HEK293 (cell line): ENCODE data around the gene POMT2.

Experiments used
- CTCF ChIA-PET: fragments of 350-600 bp; formaldehyde crosslinking; extraction: SDS; loops from one replicate; lab custom pipeline; 2021; ENCODE audit warnings: antibody characterized with exemption; lab: Yijun Ruan, JAX
- POLR2A ChIA-PET: fragments of 300-600 bp; formaldehyde crosslinking; extraction: SDS; loops from one replicate; lab custom pipeline; 2020; ENCODE audit warnings: antibody characterized with exemption, inconsistent platforms; lab: Yijun Ruan, JAX
- H3K27ac ChIP-seq: fragments of 200-500 bp; sonication (Bioruptor generic); 2 replicates; pipeline ENCODE4 v1.5.1; 2014; ENCODE audit warnings: low read depth, low read length, control low read depth, inconsistent platforms; ENCODE audit errors: extremely low read depth
- H3K36me3 ChIP-seq, 2 experiments: fragments of 200-500 bp in 1 of 2; sonication (Bioruptor generic) in 1 of 2; 1 replicate in 1 of 2; 2 replicates in 1 of 2; pipeline ENCODE4 v1.5.1; 2014 to 2017; ENCODE audit warnings: inconsistent platforms in 2 of 2, low read length in 2 of 2; ENCODE audit not compliant: control insufficient read depth in 2 of 2, insufficient read depth in 1 of 2
- H3K4me1 ChIP-seq: fragments of 200-500 bp; sonication (Bioruptor generic); 2 replicates; pipeline ENCODE4 v1.5.1; 2014; ENCODE audit warnings: mild to moderate bottlenecking, low read length, inconsistent platforms; ENCODE audit not compliant: control insufficient read depth, insufficient read depth
- H3K4me3 ChIP-seq: 2 replicates; pipeline ENCODE4 v1.5.1; 2011; ENCODE audit warnings: low read depth, mild to moderate bottlenecking, control low read depth, low read length, moderate library complexity
- H3K9me3 ChIP-seq: fragments of 200-500 bp; sonication (Bioruptor generic); 2 replicates; pipeline ENCODE4 v1.5.1; 2014; ENCODE audit warnings: low read depth, low read length, inconsistent platforms; ENCODE audit not compliant: control insufficient read depth, insufficient read depth
- SCRT2 ChIP-seq: fragments of 450-650 bp; formaldehyde crosslinking; IDR thresholded peaks from 2 replicates; pipeline ENCODE4 v1.5.1; 2016; ENCODE audit warnings: missing biosample characterization, missing genetic modification characterization
- ZBTB21 ChIP-seq: fragments of 450-650 bp; formaldehyde crosslinking; IDR thresholded peaks from 2 replicates; pipeline ENCODE4 v1.5.1; 2017; ENCODE audit warnings: missing biosample characterization, missing genetic modification characterization
- ZNF114 ChIP-seq: fragments of 450-650 bp; formaldehyde crosslinking; IDR thresholded peaks from 2 replicates; pipeline ENCODE4 v1.5.0; 2017; ENCODE audit warnings: missing biosample characterization, missing genetic modification characterization
- ZNF214 ChIP-seq: fragments of 450-650 bp; formaldehyde crosslinking; IDR thresholded peaks from 2 replicates; pipeline ENCODE4 v1.5.1; 2017; ENCODE audit warnings: missing biosample characterization, mild to moderate bottlenecking, missing genetic modification characterization, borderline replicate concordance
- ZNF391 ChIP-seq: fragments of 450-650 bp; formaldehyde crosslinking; IDR thresholded peaks from 2 replicates; pipeline ENCODE4 v1.5.1; 2016; ENCODE audit warnings: low read depth, missing biosample characterization, missing genetic modification characterization, borderline replicate concordance
- ZNF404 ChIP-seq: fragments of 450-650 bp; formaldehyde crosslinking; IDR thresholded peaks from 2 replicates; pipeline ENCODE4 v1.5.1; 2017; ENCODE audit warnings: missing biosample characterization, missing genetic modification characterization
- ZNF48 ChIP-seq: fragments of 450-650 bp; formaldehyde crosslinking; IDR thresholded peaks from 2 replicates; pipeline ENCODE4 v1.5.1; 2016; ENCODE audit warnings: missing biosample characterization, missing genetic modification characterization
- ZNF521 ChIP-seq: fragments of 450-650 bp; formaldehyde crosslinking; IDR thresholded peaks from 2 replicates; pipeline ENCODE4 v1.5.1; 2017; ENCODE audit warnings: missing biosample characterization, mild to moderate bottlenecking, missing genetic modification characterization
- ZNF629 ChIP-seq: fragments of 450-650 bp; formaldehyde crosslinking; IDR thresholded peaks from 2 replicates; pipeline ENCODE4 v1.5.1; 2017; ENCODE audit warnings: missing biosample characterization, missing genetic modification characterization
- ZNF660 ChIP-seq: fragments of 450-650 bp; IDR thresholded peaks from 2 replicates; pipeline ENCODE4 v1.5.1; 2018; ENCODE audit warnings: missing biosample characterization, mild to moderate bottlenecking, missing genetic modification characterization
- ZNF768 ChIP-seq: fragments of 450-650 bp; formaldehyde crosslinking; IDR thresholded peaks from 2 replicates; pipeline ENCODE4 v1.5.1; 2018; ENCODE audit warnings: missing biosample characterization, mild to moderate bottlenecking, missing genetic modification characterization
- ZSCAN18 ChIP-seq: fragments of 450-650 bp; formaldehyde crosslinking; IDR thresholded peaks from 2 replicates; pipeline ENCODE4 v1.5.1; 2016; ENCODE audit warnings: missing biosample characterization, missing genetic modification characterization
- TF ChIP-seq, protein P1 (sequence below): fragments of 450-650 bp; formaldehyde crosslinking; conservative IDR thresholded peaks from 2 replicates; pipeline ENCODE4 v1.5.1; 2016; ENCODE audit warnings: low read depth, missing biosample characterization, missing genetic modification characterization
- TF ChIP-seq, protein P2 (sequence below): sonication (generic); formaldehyde crosslinking; IDR thresholded peaks from 2 replicates; pipeline ENCODE4 v1.8.1; 2022; ENCODE audit warnings: mild to moderate bottlenecking, moderate library complexity, missing genetic modification reagents

Gene POMT2

DNA sequence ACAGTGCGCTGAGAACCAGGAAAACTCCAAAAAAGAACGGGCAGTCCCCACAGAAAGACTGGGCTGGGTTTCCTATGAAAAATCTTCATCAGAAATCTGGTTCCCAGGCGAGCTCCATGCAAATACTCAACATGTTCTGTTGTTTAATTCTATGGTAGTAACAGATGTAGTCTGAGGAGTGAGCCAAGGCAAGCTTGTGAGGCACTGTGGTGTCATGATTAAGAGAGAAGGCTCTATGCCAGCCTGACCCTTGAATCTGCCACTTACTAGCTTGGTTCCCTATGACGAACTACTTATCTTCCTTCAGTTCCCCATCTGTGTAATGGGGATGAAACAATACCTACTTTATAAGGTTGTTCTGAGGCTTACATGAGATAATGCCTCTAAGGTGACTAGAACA, 10.7 kb downstream of the POMT2 start:
- POLR2A ChIA-PET: no interaction called here
- Histone ChIP-seq H3K9me3 (no peaks in the 10 kb centered on the region), H3K4me3 (no peak overlapping the region), H3K36me3 (peaks cover 0 to 10% of the 10 kb centered on the region in 2 experiments; a peak in 1 of 3 replicates), H3K27ac (no peak overlapping the region), H3K4me1 (peaks cover 26% of the 10 kb centered on the region)
- CTCF ChIA-PET: interaction anchor here (0.6 to 1.3 kb wide), 3 partner anchors 9 to 726 kb away, joined by 3 to 4 read pairs (median 4); no protein-coding TSS in a partner anchor
- no peak for TF ChIP-seq ZNF214 (tag by site-specific recombination)
- no peak for TF ChIP-seq ZNF660 (tag by site-specific recombination)
- no peak for TF ChIP-seq ZNF629 (tag by site-specific recombination)
- no peak for TF ChIP-seq ZNF404
- no peak for TF ChIP-seq ZNF521 (tag by site-specific recombination)
- TF ChIP-seq ZBTB21 (tag by site-specific recombination): no peak
- no peak for TF ChIP-seq ZSCAN18 (tag by site-specific recombination)
- TF ChIP-seq ZNF391 (tag by site-specific recombination): no peak
- TF ChIP-seq, protein P1, sequence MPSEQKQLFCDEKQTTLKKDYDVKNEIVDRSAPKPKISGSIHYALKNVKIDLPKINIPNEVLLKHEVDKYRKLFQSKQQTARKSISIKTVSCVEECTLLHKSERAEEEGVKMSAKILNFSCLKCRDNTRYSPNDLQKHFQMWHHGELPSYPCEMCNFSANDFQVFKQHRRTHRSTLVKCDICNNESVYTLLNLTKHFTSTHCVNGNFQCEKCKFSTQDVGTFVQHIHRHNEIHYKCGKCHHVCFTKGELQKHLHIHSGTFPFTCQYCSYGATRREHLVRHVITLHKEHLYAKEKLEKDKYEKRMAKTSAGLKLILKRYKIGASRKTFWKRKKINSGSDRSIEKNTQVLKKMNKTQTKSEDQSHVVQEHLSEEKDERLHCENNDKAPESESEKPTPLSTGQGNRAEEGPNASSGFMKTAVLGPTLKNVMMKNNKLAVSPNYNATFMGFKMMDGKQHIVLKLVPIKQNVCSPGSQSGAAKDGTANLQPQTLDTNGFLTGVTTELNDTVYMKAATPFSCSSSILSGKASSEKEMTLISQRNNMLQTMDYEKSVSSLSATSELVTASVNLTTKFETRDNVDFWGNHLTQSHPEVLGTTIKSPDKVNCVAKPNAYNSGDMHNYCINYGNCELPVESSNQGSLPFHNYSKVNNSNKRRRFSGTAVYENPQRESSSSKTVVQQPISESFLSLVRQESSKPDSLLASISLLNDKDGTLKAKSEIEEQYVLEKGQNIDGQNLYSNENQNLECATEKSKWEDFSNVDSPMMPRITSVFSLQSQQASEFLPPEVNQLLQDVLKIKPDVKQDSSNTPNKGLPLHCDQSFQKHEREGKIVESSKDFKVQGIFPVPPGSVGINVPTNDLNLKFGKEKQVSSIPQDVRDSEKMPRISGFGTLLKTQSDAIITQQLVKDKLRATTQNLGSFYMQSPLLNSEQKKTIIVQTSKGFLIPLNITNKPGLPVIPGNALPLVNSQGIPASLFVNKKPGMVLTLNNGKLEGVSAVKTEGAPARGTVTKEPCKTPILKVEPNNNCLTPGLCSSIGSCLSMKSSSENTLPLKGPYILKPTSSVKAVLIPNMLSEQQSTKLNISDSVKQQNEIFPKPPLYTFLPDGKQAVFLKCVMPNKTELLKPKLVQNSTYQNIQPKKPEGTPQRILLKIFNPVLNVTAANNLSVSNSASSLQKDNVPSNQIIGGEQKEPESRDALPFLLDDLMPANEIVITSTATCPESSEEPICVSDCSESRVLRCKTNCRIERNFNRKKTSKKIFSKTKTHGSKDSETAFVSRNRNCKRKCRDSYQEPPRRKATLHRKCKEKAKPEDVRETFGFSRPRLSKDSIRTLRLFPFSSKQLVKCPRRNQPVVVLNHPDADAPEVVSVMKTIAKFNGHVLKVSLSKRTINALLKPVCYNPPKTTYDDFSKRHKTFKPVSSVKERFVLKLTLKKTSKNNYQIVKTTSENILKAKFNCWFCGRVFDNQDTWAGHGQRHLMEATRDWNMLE: no peak

DNA sequence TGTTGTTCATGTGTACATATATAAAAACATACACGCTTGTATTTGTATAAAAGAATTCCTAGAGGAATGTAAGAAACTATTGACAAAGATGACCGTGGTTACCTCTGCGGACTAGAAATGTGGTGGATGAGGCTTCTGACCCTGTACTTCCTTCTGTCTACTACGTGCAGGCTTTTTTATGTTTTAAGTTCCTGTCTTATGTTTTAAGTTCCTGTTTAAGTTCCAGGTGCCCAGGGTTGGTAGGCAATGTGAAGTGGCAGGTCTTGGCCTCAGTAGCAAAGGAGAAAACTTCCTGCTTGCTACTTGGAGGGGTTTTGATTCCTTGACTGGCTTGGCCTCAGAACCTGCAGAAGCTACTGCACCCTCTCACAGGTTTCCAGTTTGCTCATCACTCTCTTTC, 11.6 kb downstream of the POMT2 start:
- Histone ChIP-seq H3K36me3 (peaks cover 0 to 15% of the 10 kb centered on the region in 2 experiments; a peak in 1 of 3 replicates), H3K9me3 (no peaks in the 10 kb centered on the region), H3K4me1 (peaks cover 23% of the 10 kb centered on the region), H3K4me3 (no peak overlapping the region), H3K27ac (no peak overlapping the region)
- no peak for TF ChIP-seq ZNF48
- TF ChIP-seq, protein P2, sequence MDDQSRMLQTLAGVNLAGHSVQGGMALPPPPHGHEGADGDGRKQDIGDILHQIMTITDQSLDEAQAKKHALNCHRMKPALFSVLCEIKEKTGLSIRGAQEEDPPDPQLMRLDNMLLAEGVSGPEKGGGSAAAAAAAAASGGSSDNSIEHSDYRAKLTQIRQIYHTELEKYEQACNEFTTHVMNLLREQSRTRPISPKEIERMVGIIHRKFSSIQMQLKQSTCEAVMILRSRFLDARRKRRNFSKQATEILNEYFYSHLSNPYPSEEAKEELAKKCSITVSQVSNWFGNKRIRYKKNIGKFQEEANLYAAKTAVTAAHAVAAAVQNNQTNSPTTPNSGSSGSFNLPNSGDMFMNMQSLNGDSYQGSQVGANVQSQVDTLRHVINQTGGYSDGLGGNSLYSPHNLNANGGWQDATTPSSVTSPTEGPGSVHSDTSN: no peak
- TF ChIP-seq ZNF114: no peak
- no peak for TF ChIP-seq SCRT2 (tag by site-specific recombination)
- TF ChIP-seq ZNF768 (tag by site-specific recombination): no peak
- CTCF ChIA-PET: interaction anchor here (0.7 kb wide), 1 partner anchor 34 kb away, joined by 3 read pairs; no protein-coding TSS in a partner anchor
- POLR2A ChIA-PET: no interaction called here
